Transverse colon (tissue), 4 donors: ENCODE data around the gene AJM1. TPM values are rescaled to one million over a fixed set of nuclear protein-coding genes. Genes with fewer than 3 reads are reported as not detected.

Source experiments
- DNase-seq: peaks from one replicate; pipeline ENCODE4 v3.0.0-alpha.2; 2019
- H3K27ac ChIP-seq, 4 donors: fragments of 200-600 bp; sonication (generic); 2 replicates each; pipeline ENCODE4 v1.5.1; 2016 to 2018; ENCODE audit warnings: inconsistent platforms in 4 of 4
- H3K27me3 ChIP-seq: fragments of 200-600 bp; sonication (generic); 2 replicates; pipeline ENCODE4 v1.5.1; 2017; ENCODE audit warnings: inconsistent platforms
- H3K36me3 ChIP-seq, 4 donors: fragments of 200-600 bp; sonication (generic); 2 replicates each; pipeline ENCODE4 v1.5.1; 2017 to 2019; ENCODE audit warnings: inconsistent platforms in 4 of 4
- H3K4me1 ChIP-seq, 4 donors: fragments of 200-600 bp; sonication (generic); 2 replicates each; pipeline ENCODE4 v1.5.1; 2017 to 2020; ENCODE audit warnings: inconsistent platforms in 4 of 4
- H3K4me3 ChIP-seq, 4 donors: fragments of 200-600 bp; sonication (generic); 1 replicate in 1 of 4; 2 replicates in 3 of 4; pipeline versions ENCODE4 v1.5.1 to v1.6.1; 2017 to 2019; ENCODE audit warnings: inconsistent platforms in 4 of 4
- H3K9me3 ChIP-seq, 2 donors: fragments of 200-600 bp; sonication (generic); 2 replicates each; pipeline ENCODE4 v1.5.1; 2017 to 2019; ENCODE audit warnings: inconsistent platforms in 2 of 2
- EP300 ChIP-seq: sonication (generic); formaldehyde crosslinking; IDR thresholded peaks from one replicate; pipeline ENCODE4 v1.6.1; 2017; ENCODE audit warnings: antibody characterized with exemption, low read depth
- POLR2A ChIP-seq: fragments of 450-650 bp; IDR thresholded peaks from one replicate; pipeline ENCODE4 v1.6.1; 2016; ENCODE audit warnings: antibody characterized with exemption, mild to moderate bottlenecking, moderate library complexity
- POLR2AphosphoS5 ChIP-seq, 3 donors: sonication (generic); formaldehyde crosslinking; IDR thresholded peaks; one replicate each; pipeline ENCODE4 v1.6.1; 2016; ENCODE audit warnings: antibody characterized with exemption in 3 of 3
- WGBS, 2 donors: methylation state at CpG; one replicate each; pipeline ENCODE4 v1.1.5; 2018; ENCODE audit warnings: low coverage in 1 of 2; 5-methylcytosine and 5-hydroxymethylcytosine counted together
- in situ Hi-C, 4 donors: fragments of 200-750 bp; cut with MboI; loops; one replicate each; pipeline versions ENCODE4 v1.15.0 to v1.15.1; 2017; ENCODE audit warnings: low sequenced_read_pairs in 3 of 4, low pct_ligation_motif_present in 1 of 4, low pct_unique_long_range_greater_than_20kb in 1 of 4
- intact Hi-C: fragments of 100-400 bp; cut with DNase I; formaldehyde crosslinking; loops from one replicate; pipeline ENCODE4 v1.15.1; 2023; ENCODE audit warnings: low total_unique reads
- total RNA-seq, 4 donors: library from RNA; depleted of rRNA; stranded (reverse); fragments of >200 nt; gene quantifications; one replicate each; pipeline ENCODE4 v1.1.0, GENCODE V29; 2016
- TF ChIP-seq, protein P1 (sequence below), 5 experiments: fragments of 200-600 bp in 3 of 5; fragments of 450-650 bp in 2 of 5; sonication (generic) in 3 of 5; IDR thresholded peaks; 1 replicate in 2 of 5; 2 replicates in 3 of 5; pipeline ENCODE4 v1.5.1; 2016 to 2017; ENCODE audit warnings: antibody characterized with exemption in 5 of 5, inconsistent platforms in 3 of 5, mild to moderate bottlenecking in 2 of 5, moderate library complexity in 1 of 5

Gene AJM1
- total RNA-seq, 4 donors from 2014 or later = 9.8 to 26.5 (median 17.0) TPM

DNA sequence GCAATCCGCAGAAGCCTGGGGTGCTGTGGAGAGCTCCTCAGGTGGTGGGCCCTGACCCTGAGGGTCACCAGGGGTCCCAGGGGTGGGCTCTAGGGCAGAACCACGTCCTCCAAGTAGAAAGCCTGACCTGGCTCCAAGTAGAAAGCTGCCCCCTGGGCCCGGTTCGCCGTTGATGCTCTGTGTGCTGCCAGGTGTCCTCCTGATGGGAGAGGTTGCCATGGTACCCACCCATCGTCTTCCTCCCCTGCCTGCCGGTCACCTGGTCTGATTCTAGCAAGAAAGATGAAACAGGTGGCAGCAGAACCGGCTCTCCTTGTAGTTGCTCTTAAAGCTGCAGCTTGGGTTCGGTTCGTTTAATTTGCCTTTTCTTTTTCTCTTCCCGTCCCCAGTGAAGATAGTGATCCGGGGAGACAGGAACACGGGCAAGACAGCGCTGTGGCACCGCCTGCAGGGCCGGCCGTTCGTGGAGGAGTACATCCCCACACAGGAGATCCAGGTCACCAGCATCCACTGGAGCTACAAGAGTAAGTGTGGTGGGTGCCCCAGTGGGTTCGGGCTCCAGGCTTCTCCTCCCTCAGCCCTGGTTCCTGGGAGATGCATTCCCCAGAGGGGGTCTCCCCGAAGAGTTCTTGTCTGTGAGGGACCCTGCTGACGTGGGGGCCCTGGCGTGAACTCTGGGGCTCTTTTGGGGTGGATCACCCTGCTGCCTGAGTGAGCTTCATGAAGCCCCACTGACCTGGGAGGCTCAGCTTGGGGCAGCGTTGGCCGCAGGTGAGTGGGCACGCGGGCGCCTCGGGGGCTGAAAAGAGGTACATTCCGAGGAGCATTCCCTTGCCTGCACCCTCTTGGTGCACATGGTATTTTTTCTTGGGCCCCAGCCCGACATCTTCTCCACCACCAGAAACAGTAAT, 18.9 kb upstream of the AJM1 start:
- H3K27ac ChIP-seq = no peak overlapping the region
- 86% methylated on average over 30 of the region's 30 CpGs; no CpG with 5 or more reads in 1 of the 2 donors for WGBS, 2 donors
- peaks cover 0 to 23% (median 8%) of the 10 kb centered on the region in 4 donors for H3K36me3 ChIP-seq
- no peak for DNase-seq
- H3K4me1 ChIP-seq = peaks cover 0 to 12% (median 4%) of the 10 kb centered on the region in 4 donors
- no peaks in the 10 kb centered on the region for H3K9me3 ChIP-seq
- no peaks in the 10 kb centered on the region for H3K27me3 ChIP-seq
- in situ Hi-C loops = no loop called here
- no peak overlapping the region for H3K4me3 ChIP-seq
- intact Hi-C loops = no loop called here
- TF ChIP-seq POLR2A = no peak
- TF ChIP-seq, protein P1, sequence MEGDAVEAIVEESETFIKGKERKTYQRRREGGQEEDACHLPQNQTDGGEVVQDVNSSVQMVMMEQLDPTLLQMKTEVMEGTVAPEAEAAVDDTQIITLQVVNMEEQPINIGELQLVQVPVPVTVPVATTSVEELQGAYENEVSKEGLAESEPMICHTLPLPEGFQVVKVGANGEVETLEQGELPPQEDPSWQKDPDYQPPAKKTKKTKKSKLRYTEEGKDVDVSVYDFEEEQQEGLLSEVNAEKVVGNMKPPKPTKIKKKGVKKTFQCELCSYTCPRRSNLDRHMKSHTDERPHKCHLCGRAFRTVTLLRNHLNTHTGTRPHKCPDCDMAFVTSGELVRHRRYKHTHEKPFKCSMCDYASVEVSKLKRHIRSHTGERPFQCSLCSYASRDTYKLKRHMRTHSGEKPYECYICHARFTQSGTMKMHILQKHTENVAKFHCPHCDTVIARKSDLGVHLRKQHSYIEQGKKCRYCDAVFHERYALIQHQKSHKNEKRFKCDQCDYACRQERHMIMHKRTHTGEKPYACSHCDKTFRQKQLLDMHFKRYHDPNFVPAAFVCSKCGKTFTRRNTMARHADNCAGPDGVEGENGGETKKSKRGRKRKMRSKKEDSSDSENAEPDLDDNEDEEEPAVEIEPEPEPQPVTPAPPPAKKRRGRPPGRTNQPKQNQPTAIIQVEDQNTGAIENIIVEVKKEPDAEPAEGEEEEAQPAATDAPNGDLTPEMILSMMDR (IDR thresholded peaks at IDR 0.05) = no peak
- no peak for TF ChIP-seq POLR2AphosphoS5 (IDR thresholded peaks at IDR 0.05)
- no peak for TF ChIP-seq EP300

DNA sequence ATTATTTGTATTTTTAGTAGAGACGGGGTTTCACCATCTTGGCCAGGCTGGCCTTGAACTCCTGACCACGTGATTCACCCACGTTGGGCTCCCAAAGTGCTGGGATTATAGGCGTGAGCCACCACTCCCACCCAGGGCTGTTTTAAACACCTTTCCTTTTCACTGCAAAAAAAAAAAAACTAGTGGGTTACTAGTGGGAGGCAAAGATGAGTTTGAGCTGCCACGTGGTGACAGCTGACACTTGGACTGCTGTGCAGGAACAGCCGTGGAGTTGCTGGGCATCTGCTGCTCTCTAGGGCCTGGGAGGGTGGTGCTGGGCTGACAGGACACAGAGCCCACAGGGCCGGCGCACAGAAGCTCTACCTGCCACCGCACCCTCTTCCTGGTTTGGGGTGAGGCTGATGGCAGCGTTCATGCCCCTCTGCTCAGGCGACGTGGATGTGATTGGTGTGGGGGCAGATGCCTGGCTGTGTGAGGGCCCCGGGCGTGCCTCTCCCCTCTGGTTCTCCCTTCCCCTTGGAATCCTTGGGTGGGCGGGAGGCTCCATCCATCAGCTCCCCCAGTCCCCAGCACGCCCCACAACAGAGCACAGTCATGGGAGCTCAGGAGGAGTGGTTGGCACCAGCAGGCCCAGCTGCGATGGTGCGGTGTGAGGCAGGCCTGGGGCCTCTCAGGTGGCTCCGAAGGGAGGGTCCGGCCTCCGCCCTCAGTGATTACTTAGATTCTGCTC, 17.6 kb upstream of the AJM1 start:
- H3K9me3 ChIP-seq = no peaks in the 10 kb centered on the region
- in situ Hi-C loops = no loop called here
- TF ChIP-seq, protein P1 (IDR thresholded peaks at IDR 0.05) = no peak
- TF ChIP-seq EP300 (no peak), POLR2A (no peak), POLR2AphosphoS5 (IDR thresholded peaks at IDR 0.05) (no peak)
- H3K27ac ChIP-seq = no peak overlapping the region
- H3K27me3 ChIP-seq = no peaks in the 10 kb centered on the region
- DNase-seq = no peak
- H3K4me3 ChIP-seq = no peak overlapping the region
- intact Hi-C loops = no loop called here
- H3K36me3 ChIP-seq = peaks cover 0 to 27% (median 8%) of the 10 kb centered on the region in 4 donors
- peaks cover 0 to 12% (median 4%) of the 10 kb centered on the region in 4 donors for H3K4me1 ChIP-seq
- WGBS, 2 donors = 91% methylated on average over 20 of the region's 21 CpGs; no CpG with 5 or more reads in 1 of the 2 donors

DNA sequence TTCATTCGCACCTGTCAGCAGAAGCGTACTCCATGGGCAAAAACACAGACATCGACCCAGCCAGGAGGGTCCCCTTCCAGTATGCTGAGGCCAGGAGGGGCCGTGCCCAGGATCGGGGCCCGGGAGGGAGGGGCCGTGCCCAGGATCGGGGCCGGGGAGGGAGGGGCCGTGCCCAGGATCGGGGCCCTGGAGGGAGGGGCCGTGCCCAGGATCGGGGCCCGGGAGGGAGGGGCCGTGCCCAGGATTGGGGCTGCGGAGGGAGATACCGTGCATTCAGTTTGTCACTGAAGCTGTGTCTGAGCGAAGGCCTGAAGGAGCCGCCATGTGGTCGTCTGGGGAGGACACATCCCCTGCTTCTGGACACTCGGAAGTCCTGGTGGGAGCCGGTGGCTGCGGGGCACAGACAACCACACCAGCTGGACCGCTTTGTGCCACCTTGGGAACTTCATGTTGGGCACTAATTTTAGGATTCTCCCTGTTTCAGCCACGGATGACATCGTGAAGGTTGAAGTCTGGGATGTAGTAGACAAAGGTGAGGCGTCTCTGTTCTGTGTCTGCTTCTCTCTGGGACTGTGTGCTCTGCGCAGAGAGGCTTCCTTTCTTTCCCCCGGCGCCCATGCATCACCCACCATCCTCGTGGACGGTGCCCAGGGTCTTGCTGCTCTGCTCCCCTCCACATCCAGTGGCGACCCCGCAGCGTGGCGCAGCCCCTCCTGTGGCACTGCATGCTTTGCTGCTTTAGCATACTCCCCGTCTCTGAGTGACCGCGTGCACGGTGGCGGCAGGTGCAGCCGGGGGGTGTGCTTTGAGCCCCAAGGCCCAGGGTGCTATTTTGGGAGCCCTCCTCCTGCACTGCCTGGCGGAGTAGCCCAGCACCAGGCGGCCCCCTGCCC, 16.7 kb upstream of the AJM1 start:
- no peak for DNase-seq
- in situ Hi-C loops = no loop called here

More for the DNA sequence above, 16.7 kb upstream of the AJM1 start:
- H3K36me3 ChIP-seq = peaks cover 0 to 34% (median 12%) of the 10 kb centered on the region in 4 donors
- WGBS, 2 donors = 91% methylated on average over 44 of the region's 44 CpGs; no CpG with 5 or more reads in 1 of the 2 donors
- intact Hi-C loops = no loop called here
- H3K4me1 ChIP-seq = peaks cover 0 to 12% (median 4%) of the 10 kb centered on the region in 4 donors
- H3K9me3 ChIP-seq = no peaks in the 10 kb centered on the region
- no peak overlapping the region for H3K27ac ChIP-seq
- no peak overlapping the region for H3K4me3 ChIP-seq
- TF ChIP-seq, protein P1 (IDR thresholded peaks at IDR 0.05) = no peak
- TF ChIP-seq POLR2A (no peak), POLR2AphosphoS5 (IDR thresholded peaks at IDR 0.05) (no peak), EP300 (no peak)
- H3K27me3 ChIP-seq = no peaks in the 10 kb centered on the region
